Testis (tissue), 2 donors: Measurements from ENCODE around the gene RSPO4.

Experiments used
- POLR2A ChIP-seq: fragments of 450-650 bp; IDR thresholded peaks from one replicate; pipeline ENCODE4 v1.6.1; 2017; ENCODE audit warnings: antibody characterized with exemption, mild to moderate bottlenecking, moderate library complexity
- TF ChIP-seq, protein P1 (sequence below), 3 experiments: fragments of 450-650 bp in 2 of 3; fragments of 200-600 bp in 1 of 3; sonication (generic) in 1 of 3; IDR thresholded peaks; one replicate each; pipeline ENCODE4 v1.5.1; 2016 to 2019; ENCODE audit warnings: antibody characterized with exemption in 3 of 3, mild to moderate bottlenecking in 2 of 3, moderate library complexity in 1 of 3

GRCh38 chr20:971346-971745 lies 30.8 kb downstream of the RSPO4 start:
- TF ChIP-seq, protein P1, sequence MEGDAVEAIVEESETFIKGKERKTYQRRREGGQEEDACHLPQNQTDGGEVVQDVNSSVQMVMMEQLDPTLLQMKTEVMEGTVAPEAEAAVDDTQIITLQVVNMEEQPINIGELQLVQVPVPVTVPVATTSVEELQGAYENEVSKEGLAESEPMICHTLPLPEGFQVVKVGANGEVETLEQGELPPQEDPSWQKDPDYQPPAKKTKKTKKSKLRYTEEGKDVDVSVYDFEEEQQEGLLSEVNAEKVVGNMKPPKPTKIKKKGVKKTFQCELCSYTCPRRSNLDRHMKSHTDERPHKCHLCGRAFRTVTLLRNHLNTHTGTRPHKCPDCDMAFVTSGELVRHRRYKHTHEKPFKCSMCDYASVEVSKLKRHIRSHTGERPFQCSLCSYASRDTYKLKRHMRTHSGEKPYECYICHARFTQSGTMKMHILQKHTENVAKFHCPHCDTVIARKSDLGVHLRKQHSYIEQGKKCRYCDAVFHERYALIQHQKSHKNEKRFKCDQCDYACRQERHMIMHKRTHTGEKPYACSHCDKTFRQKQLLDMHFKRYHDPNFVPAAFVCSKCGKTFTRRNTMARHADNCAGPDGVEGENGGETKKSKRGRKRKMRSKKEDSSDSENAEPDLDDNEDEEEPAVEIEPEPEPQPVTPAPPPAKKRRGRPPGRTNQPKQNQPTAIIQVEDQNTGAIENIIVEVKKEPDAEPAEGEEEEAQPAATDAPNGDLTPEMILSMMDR (IDR thresholded peaks at IDR 0.05) = no peak
- no peak for TF ChIP-seq POLR2A
